HG03095 (cell line): ENCODE measurements around the gene MYO7B.
A peak's percentile ranks its signal among the peaks of the same experiment; 100 is the strongest.
"Not testable (repeated sequence)": the region's sequence is repeated elsewhere in the genome, so short reads cannot be mapped to it uniquely, and the experiment has no call there.

Experiments
- ATAC-seq: cut with Tn5 transposase; IDR thresholded peaks from one replicate; pipeline ENCODE4 v1.9.1; 2021; ENCODE audit warnings: moderate library complexity; ENCODE audit not compliant: unreplicated experiment

Gene MYO7B

GRCh38 chr2:127523269-127523939 is 12.1 kb upstream of the MYO7B start:
- ATAC-seq: no peak

GRCh38 chr2:127524198-127524834 is 11.2 kb upstream of the MYO7B start:
- ATAC-seq: not testable (repeated sequence)

DNA sequence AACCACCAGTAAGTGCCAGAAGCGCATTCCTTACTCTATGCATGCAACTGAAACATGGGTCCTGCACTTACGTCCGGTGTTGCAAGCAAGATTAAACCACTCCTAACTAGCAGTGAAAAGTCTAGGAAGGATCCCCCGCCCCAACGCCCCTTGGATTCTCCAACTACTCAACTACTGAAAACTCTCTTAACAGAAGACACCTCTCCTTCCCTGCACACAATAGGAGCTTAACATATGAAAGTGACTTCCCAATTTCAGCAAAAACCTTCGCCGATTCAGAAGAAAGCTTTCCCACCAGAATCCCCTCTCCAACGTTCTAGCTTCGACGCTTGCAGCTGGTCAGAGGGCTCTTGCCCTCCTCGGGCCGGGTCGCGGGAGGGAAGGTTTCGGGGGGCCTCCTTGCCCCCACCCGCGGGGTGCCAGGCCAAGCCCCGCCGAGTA is 9.8 kb upstream of the MYO7B start:
- ATAC-seq: peak; percentile 14

DNA sequence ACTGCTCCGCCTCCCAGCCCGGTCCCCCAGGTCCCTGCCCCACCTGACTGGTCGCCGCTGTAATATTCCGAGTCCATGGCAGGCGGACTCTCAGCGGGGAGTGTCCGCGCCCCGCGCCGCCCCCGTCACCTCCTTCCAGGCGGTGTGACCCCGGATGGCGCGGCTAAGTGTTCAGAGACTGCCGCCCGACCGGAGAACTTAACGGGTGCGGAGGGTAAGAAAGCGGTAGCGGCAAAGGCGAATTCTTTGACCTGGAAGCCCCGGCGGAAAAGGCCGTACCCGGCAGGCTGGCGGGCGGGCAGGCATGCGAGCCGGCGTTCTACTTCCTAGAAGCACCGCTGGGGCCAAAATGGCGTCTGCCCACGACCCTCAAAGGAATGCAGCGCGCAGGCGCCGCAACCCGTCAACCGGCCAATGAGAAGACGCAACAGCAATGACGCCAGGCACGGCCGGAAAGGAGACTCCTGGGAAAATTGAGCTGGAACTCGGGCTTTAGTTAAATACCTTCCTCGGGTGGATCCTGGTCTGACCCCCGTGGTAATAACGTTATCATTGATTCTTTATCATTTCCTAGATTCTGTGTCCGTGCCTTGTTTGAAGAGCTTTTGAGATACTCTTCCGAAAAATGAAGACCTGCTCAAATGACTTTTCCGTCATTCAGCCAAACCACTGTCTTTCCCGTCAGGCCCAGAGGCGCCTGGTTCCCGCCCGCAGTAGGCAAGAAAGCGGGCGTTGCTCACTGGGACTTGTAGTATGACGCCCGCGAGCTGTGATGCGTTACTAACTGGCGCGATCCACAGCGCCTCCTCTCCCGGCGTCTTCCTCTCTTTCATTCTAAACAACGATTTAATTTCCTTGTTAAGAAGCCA is 9.1 kb upstream of the MYO7B start, which contains the start of gene IWS1:
Gene IWS1 (minus strand): TSS at position 358 of the 869 bp plus-strand sequence. CDS start 281 bp downstream, at position 77.
- ATAC-seq: peak; percentile 89

- peak; percentile 6 for ATAC-seq
These were observed 8.3 kb upstream of the MYO7B start for GRCh38 chr2:127527001-127527804.

DNA sequence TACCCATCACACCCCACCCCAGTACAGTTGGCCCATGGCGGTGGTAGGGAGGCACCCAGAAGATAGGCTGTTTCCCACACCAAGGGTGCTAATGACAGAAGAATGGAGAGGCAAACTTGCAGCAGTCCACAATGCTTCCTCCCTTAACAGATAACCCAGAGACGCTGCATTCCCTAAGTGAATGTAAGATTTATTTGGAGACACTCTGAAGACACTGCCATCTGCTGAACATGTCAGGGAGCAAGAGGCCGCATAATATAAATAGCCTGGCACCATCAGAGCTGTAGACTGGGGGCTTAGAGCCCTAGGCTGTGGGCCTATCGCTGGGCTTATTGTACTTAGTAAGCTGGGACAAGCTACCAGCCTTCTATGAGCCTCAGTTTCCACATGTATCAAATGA is 7.0 kb upstream of the MYO7B start:
- no peak for ATAC-seq

DNA sequence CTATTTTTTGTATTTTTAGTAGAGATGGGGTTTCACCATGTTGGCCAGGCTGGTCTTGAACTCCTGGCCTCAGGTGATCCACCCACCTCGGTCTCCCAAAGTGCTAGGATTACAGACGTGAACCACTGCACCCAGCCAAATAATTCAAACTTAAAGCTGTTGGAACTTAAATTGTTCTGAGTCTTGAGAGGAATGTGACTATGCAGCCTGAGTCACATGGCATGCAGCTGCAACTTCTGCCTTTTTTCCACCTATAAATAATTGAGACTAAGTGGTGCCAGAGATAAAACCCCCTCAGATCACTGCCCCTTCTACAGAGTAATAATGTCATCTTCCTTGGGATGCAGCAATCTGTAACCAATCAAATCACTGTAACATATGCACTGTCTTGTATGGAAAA is 6.1 kb upstream of the MYO7B start:
- ATAC-seq: not testable (repeated sequence)

DNA sequence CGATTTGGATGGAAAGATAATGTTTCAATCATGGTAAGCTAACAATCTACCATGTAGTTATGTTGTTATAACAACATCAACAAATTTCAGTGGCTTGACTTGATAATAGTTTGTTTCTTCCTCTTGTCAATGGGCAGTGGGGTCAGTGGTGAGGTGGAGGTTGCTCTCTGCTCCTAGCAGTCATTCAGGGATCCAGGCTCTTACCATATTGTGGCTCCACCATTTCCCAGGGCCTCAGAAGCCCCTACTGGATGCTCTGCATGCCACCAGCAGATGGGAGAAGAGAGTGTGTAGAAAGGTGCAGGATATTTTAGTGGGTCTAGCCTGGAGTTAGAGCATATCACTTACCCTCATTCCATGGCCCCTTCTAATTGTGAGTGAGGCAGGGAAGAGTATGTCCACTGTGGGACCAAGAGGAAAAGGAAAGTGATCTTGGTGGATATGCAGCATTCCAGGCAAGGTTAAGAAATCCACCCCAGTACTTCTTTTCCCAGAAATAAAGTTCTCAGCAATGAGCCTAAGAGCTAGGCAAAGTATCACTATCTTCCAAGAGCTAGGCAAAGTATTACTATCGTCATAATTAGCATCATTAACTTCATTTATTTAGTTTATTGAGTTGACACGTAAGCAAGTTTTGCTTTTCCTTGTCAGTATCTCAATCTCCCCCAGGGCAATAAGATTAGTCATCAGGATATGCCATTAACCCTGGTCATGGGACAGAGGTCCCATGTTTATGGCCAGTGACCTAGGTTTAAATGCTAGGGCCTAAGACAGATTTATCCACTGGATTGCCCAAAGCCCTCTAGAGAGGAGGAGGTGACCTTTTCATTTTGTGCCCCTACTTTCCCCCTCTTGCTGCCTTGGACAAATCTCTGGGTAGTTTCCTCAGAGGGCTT is 5.0 kb upstream of the MYO7B start:
- no peak for ATAC-seq

- no peak for ATAC-seq
These were observed 4.2 kb upstream of the MYO7B start for GRCh38 chr2:127531221-127531648.

- ATAC-seq: no peak
These were observed 3.2 kb upstream of the MYO7B start for GRCh38 chr2:127532296-127532695.

DNA sequence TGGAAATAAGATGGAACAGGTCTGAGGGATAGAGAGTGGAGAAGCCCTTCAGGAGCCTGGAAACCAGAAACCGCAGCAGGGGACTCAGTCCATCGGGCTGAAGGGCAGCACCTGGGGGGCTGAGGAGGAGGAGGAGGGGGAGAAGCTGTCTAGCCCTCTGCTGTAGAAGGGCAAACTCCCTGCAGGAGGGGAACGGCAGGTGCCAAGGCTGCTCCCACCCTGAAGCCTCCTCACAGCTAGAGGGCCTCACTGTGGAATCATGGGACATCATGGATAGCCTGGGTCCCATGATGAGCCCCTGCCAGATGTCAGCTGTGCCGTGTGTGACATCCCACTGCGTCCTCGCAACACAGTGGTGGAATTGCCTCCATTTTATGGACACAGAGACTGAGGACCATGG is 435 bp downstream of the MYO7B start:
- ATAC-seq: no peak

DNA sequence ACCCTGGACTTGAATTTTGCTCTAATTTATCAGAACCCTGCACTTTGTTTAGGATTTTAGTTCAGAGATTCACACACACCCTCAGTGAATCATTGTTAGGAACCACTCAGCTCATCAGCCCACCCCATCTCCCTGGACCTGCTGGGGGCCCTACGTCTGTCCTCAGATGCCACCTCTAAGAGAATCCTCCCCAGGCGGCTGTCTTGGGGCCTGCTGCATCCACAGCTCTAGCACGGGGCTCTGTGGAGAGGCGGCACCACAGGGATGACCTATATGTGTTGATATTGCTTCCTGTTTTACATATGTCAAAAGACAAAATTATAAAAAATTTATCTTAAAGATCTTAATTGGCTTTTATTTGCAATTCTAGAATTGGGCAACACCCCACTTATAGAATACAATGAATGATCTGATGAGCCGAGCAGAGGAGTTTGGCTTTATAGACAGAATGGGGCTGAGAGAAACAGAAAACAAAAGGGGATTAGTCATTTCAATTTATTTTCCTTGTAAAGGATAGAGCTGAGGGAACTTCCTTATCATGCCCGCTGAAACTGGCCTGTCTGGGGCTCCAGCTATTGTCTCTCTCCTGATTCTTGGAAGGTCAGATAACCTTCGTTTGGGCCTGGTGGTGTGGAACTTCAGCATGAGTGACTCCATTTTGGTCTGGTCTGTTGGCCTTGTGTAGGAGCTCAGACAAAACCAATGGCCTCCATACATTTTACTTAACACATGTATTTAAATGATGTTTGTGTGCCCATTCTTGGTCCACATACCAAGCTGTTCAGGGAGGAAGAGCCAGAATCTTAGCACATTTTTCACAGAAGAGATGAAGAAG is 1.4 kb downstream of the MYO7B start:
- ATAC-seq: no peak

DNA sequence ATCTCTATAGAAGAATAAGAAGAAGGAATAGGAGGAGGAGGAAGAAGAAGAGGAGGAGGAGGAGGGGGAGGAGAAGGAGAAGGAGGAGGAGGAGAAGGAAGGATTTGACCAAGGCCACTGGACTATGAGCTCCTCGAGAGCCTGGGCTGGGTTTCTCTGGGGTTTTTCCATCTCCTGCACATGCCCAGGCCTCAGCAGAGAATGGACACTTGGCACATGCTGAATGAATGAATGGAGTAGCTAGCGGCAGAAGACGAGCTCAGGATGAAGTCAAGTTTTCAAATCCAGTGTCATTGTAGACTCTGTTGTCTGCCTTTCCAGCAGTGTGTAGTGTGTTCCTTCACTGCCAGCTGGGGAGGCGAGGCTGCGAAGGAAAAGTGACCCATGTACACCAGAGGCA is 2.2 kb downstream of the MYO7B start:
- ATAC-seq: no peak

GRCh38 chr2:127541809-127542208 is 6.3 kb downstream of the MYO7B start:
- ATAC-seq: no peak

GRCh38 chr2:127542231-127542630 is 6.7 kb downstream of the MYO7B start:
- no peak for ATAC-seq

GRCh38 chr2:127543013-127543501 is 7.6 kb downstream of the MYO7B start:
- ATAC-seq: not testable (repeated sequence)

- no peak for ATAC-seq
These were observed 9.7 kb downstream of the MYO7B start for GRCh38 chr2:127545189-127545588.

- ATAC-seq: no peak
These were observed 10.3 kb downstream of the MYO7B start for GRCh38 chr2:127545796-127546195.

GRCh38 chr2:127546797-127547196 is 11.3 kb downstream of the MYO7B start:
- ATAC-seq: no peak
